NT2/D1 (cell line): ENCODE data around the gene ME1.

Source experiments
- SUZ12 ChIP-seq: IDR thresholded peaks from 2 replicates; pipeline ENCODE4 v1.6.1; 2011; ENCODE audit not compliant: insufficient read length, insufficient read depth; ENCODE audit errors: extremely low read depth
- YY1 ChIP-seq: IDR thresholded peaks from 2 replicates; pipeline ENCODE4 v1.6.1; 2011; ENCODE audit not compliant: insufficient read length, insufficient read depth
- ZNF274 ChIP-seq: IDR thresholded peaks from 2 replicates; pipeline ENCODE4 v1.6.1; 2011; ENCODE audit warnings: mild to moderate bottlenecking, low read depth, low read length

GRCh38 chr6:83292900-83293843 is 137.7 kb downstream of the ME1 start:
- TF ChIP-seq YY1 = no peak
- no peak for TF ChIP-seq ZNF274
- no peak for TF ChIP-seq SUZ12
